GM12878 (cell line): Measurements from ENCODE around the gene EHBP1L1. TPM values are rescaled to one million over a fixed set of nuclear protein-coding genes. Genes with fewer than 3 reads are reported as not detected.

Source experiments
- ATAC-seq: fragments of 200-7000 bp; cut with Tn5 transposase; 3 replicates; pipeline ENCODE4 v1.9.1; 2020; ENCODE audit warnings: mild to moderate bottlenecking, moderate library complexity
- BruUV-seq: library from RNA; stranded (reverse); fragments of 400-500 nt; replicated peaks from 2 replicates; lab custom pipeline; 2021; lab: Mats Ljungman, UMichigan
- CTCF ChIA-PET: fragments of 300-600 bp; sonication (Branson Sonifier 250); formaldehyde crosslinking; extraction: SDS; loops from one replicate; lab custom pipeline; 2021; ENCODE audit warnings: inconsistent platforms; lab: Yijun Ruan, JAX
- POLR2A ChIA-PET: fragments of 350-600 bp; formaldehyde crosslinking; extraction: SDS; loops from one replicate; lab custom pipeline; 2021; ENCODE audit warnings: inconsistent platforms; lab: Charles Lee
- RAD21 ChIA-PET: fragments of 300-600 bp; sonication (Branson Sonifier 250); formaldehyde crosslinking; loops from one replicate; lab custom pipeline; 2023; ENCODE audit warnings: antibody characterized with exemption; ENCODE audit not compliant: unreplicated experiment; lab: Charles Lee
- SMC1A ChIA-PET: fragments of 300-600 bp; sonication (Branson Sonifier 250); formaldehyde crosslinking; loops from one replicate; lab custom pipeline; 2023; ENCODE audit not compliant: unreplicated experiment, uncharacterized antibody; lab: Charles Lee
- DNase-seq: peaks from one replicate; pipeline ENCODE4 v3.0.0-alpha.2; 2011; ENCODE audit warnings: low read depth, low spot score
- FAIRE-seq: peaks from 3 replicates; lab custom pipeline; 2011; peaks lifted over from hg19 to GRCh38; lab: Jason Lieb, UNC
- H2AFZ ChIP-seq: 2 replicates; pipeline ENCODE4 v1.6.0; 2011; ENCODE audit warnings: low read depth, low read length, control low read depth; ENCODE audit not compliant: control insufficient read depth
- H3K27ac ChIP-seq: 2 replicates; pipeline ENCODE4 v1.5.1; 2011; ENCODE audit warnings: control low read depth; ENCODE audit not compliant: control insufficient read depth, insufficient read depth
- H3K27me3 ChIP-seq, 2 experiments: replicated peaks in 1 of 2; 2 replicates each; pipeline versions ENCODE4 v1.6.0 to v1.6.1; 2011; ENCODE audit warnings: low read length in 1 of 2; ENCODE audit not compliant: control insufficient read depth in 2 of 2, insufficient read depth in 2 of 2
- H3K36me3 ChIP-seq, 2 experiments: 2 replicates each; pipeline ENCODE4 v1.5.1; 2011; ENCODE audit warnings: low read length in 1 of 2; ENCODE audit not compliant: control insufficient read depth in 2 of 2, insufficient read depth in 2 of 2
- H3K4me1 ChIP-seq: 2 replicates; pipeline ENCODE4 v1.6.1; 2011; ENCODE audit warnings: mild to moderate bottlenecking, low read length, moderate library complexity, mixed read lengths; ENCODE audit not compliant: control insufficient read depth, insufficient read depth
- H3K4me2 ChIP-seq: 2 replicates; pipeline ENCODE4 v1.6.0; 2011; ENCODE audit warnings: control low read depth; ENCODE audit not compliant: control insufficient read depth, insufficient read depth
- H3K4me3 ChIP-seq: fragments of 200-600 bp; sonication (generic); 2 replicates; pipeline ENCODE4 v1.5.1; 2016
- H3K79me2 ChIP-seq: 2 replicates; pipeline ENCODE4 v1.6.0; 2011; ENCODE audit warnings: low read length; ENCODE audit not compliant: control insufficient read depth, insufficient read depth
- H3K9ac ChIP-seq: 2 replicates; pipeline ENCODE4 v1.8.0; 2011; ENCODE audit warnings: low read length, control low read depth, mixed read lengths; ENCODE audit not compliant: control insufficient read depth, insufficient read depth
- H3K9me3 ChIP-seq: replicated peaks from 3 replicates; pipeline ENCODE4 v1.5.1; 2011; ENCODE audit warnings: mild to moderate bottlenecking, low read length; ENCODE audit not compliant: control insufficient read depth, insufficient read depth
- H4K20me1 ChIP-seq: 2 replicates; pipeline ENCODE4 v1.6.0; 2011; ENCODE audit not compliant: control insufficient read depth, insufficient read depth
- CREM ChIP-seq: IDR thresholded peaks from 2 replicates; pipeline ENCODE4 v1.6.1; 2014; ENCODE audit warnings: antibody characterized with exemption, low read depth
- EGR1 ChIP-seq, 2 experiments: IDR thresholded peaks; 1 replicate in 1 of 2; 2 replicates in 1 of 2; pipeline ENCODE4 v1.6.1; 2011 to 2012; ENCODE audit warnings: low read depth in 2 of 2, low read length in 2 of 2, borderline replicate concordance in 1 of 2, mild to moderate bottlenecking in 1 of 2, moderate library complexity in 1 of 2
- GATAD2B ChIP-seq: fragments of 450-650 bp; conservative IDR thresholded peaks from 2 replicates; pipeline ENCODE4 v1.6.1; 2017; ENCODE audit warnings: low read depth, mild to moderate bottlenecking, moderate library complexity
- MTA2 ChIP-seq: fragments of 450-650 bp; IDR thresholded peaks from 2 replicates; pipeline ENCODE4 v1.6.1; 2016; ENCODE audit warnings: low read depth, mild to moderate bottlenecking, moderate library complexity
- NFIC ChIP-seq: IDR thresholded peaks from 2 replicates; pipeline ENCODE4 v1.6.1; 2012; ENCODE audit warnings: low read depth, mild to moderate bottlenecking, inconsistent platforms, low read length, moderate library complexity
- SIX5 ChIP-seq: IDR thresholded peaks from 2 replicates; pipeline ENCODE4 v1.6.1; 2011; ENCODE audit warnings: mild to moderate bottlenecking, low read depth, low read length, moderate library complexity; ENCODE audit not compliant: severe bottlenecking
- SMAD1 ChIP-seq: fragments of 450-650 bp; IDR thresholded peaks from 2 replicates; pipeline ENCODE4 v1.6.1; 2018; ENCODE audit warnings: mild to moderate bottlenecking, low read depth; ENCODE audit not compliant: partially characterized antibody
- SMARCA5 ChIP-seq: fragments of 450-650 bp; IDR thresholded peaks from 2 replicates; pipeline ENCODE4 v1.6.1; 2017; ENCODE audit warnings: mild to moderate bottlenecking
- SREBF2 ChIP-seq: IDR thresholded peaks from 2 replicates; pipeline ENCODE4 v1.6.1; 2012; ENCODE audit warnings: mild to moderate bottlenecking, low read length
- SUZ12 ChIP-seq: fragments of 200-600 bp; sonication (generic); IDR thresholded peaks from one replicate; pipeline ENCODE4 v1.6.1; 2018; ENCODE audit warnings: antibody characterized with exemption, mild to moderate bottlenecking; ENCODE audit not compliant: unreplicated experiment
- TCF12 ChIP-seq: IDR thresholded peaks from 2 replicates; pipeline ENCODE4 v1.6.1; 2011; ENCODE audit warnings: low read depth, mild to moderate bottlenecking, low read length
- WGBS: methylation state at CpG from one replicate; pipeline ENCODE4 v1.1.6; 2016; ENCODE audit warnings: low lambda C conversion rate; ENCODE audit not compliant: insufficient replicate concordance, insufficient coverage; ENCODE audit errors: missing lambda C conversion rate; 5-methylcytosine and 5-hydroxymethylcytosine counted together
- in situ Hi-C: fragments of 300-500 bp; cut with MboI; formaldehyde crosslinking; loops from 9 replicates; pipeline ENCODE4 v1.14.3; 2018; ENCODE audit warnings: mixed read lengths
- intact Hi-C: fragments of 100-400 bp; cut with micrococcal nuclease; formaldehyde crosslinking; loops from one replicate; pipeline ENCODE4 v1.14.2; 2022; ENCODE audit not compliant: unreplicated experiment
- polyA plus RNA-seq, 11 experiments: library from polyadenylated mRNA; depleted of rRNA in 4 of 11; unstranded in 6 of 11; stranded (reverse) in 5 of 11; fragments of >200 nt; fragmentation: Nextera tagmentation in 4 of 11; fragmentation: Illumina TruSeq in 1 of 11; extraction: Ambion mirVana in 4 of 11; extraction: Trizol in 1 of 11; gene quantifications; 1 replicate in 1 of 11; 2 replicates in 10 of 11; pipeline versions ENCODE4 v1.2.1 to v1.2.3, GENCODE V29; 2011 to 2016; ENCODE audit warnings: inconsistent platforms in 2 of 11, missing spikeins in 2 of 11, low read depth in 1 of 11
- total RNA-seq, 4 experiments: library from RNA; depleted of rRNA in 3 of 4; stranded (reverse); fragments of >200 nt in 3 of 4; fragmentation: Illumina TruSeq in 1 of 4; extraction: Trizol in 1 of 4; gene quantifications; 2 replicates each; pipeline versions ENCODE4 v1.2.1 to v1.2.3, GENCODE V29; 2013 to 2021
- TF ChIP-seq, protein P1 (sequence below): fragments of 150-350 bp; IDR thresholded peaks from 2 replicates; pipeline ENCODE4 v1.6.1; 2016; ENCODE audit warnings: low read depth, low read length
- TF ChIP-seq, protein P2 (sequence below): IDR thresholded peaks from 2 replicates; pipeline ENCODE4 v1.6.1; 2012; ENCODE audit warnings: low read depth, low read length, improper control_type of control experiment
- TF ChIP-seq, protein P3 (sequence below): fragments of 450-650 bp; IDR thresholded peaks from 2 replicates; pipeline ENCODE4 v1.6.1; 2017; ENCODE audit warnings: mild to moderate bottlenecking
- TF ChIP-seq, protein P4 (sequence below): fragments of 450-650 bp; IDR thresholded peaks from 2 replicates; pipeline ENCODE4 v1.6.1; 2017; ENCODE audit warnings: antibody characterized with exemption, mild to moderate bottlenecking, moderate library complexity

Gene EHBP1L1
- total and polyA plus RNA-seq, 10 of the 15 experiments (the other 5 are each of a cell fraction or from before 2014, with no cell fraction given): 0.06 to 99.4 (median 32.7) TPM

DNA sequence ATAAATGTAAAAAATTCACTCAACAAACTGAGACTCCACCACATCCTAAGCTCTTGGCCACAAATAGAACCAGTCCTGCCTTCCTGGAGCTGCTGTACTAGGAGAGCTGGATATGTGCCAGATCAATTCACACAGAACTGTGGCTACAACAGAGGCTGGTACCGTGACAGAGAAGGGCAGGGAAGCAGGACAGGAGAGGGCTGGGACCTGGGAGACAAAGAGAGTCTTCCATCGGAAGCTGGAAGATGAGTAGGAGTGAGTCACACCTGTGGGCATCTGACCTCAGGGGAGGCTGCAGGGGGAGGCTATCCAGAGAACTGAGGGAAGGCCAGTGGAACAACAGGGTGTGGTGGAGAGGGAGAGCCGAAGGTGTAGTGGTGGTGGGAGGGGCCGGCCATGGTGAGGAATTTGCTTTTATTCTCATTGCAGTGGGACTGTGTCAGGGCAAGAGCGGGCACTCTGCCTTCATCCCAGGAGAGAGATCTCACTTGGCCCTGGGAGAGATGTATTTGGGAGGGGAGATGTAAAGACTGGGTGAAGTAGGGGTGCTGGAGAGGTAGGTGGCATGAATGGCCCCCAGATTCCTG is 15.8 kb upstream of the EHBP1L1 start:
- H3K9ac ChIP-seq: no peak overlapping the region
- ChIA-PET SMC1A (interaction anchor here (0.7 kb wide), 1 partner anchor 227 kb away, joined by 3 read pairs; the partner anchor contains the start of gene DPF2), CTCF (interaction anchor here (0.7 to 2.0 kb wide), 4 partner anchors 15 to 34 kb away, joined by 3 to 6 read pairs (median 4); no protein-coding TSS in a partner anchor), POLR2A (interaction anchor here (0.5 to 1.1 kb wide), 4 partner anchors 11 to 47 kb away, joined by 3 to 4 read pairs (median 3); partner anchors contain the start of gene ZNRD2), RAD21 (no interaction called here)
- no TSS peak for BruUV-seq
- FAIRE-seq (no peak), DNase-seq (no peak), ATAC-seq (no peak)
- H3K36me3 ChIP-seq: no peaks in the 10 kb centered on the region
- H3K27ac ChIP-seq: no peak overlapping the region
- TF ChIP-seq SREBF2: no peak
- no peak for TF ChIP-seq SIX5
- TF ChIP-seq GATAD2B: no peak
- no peak for TF ChIP-seq SMAD1
- no peak for TF ChIP-seq SUZ12
- TF ChIP-seq EGR1 (IDR thresholded peaks at IDR 0.05; ENCODE audit: borderline replicate concordance in 1 of 2, low read depth in 2 of 2, low read length in 2 of 2): no peak
- TF ChIP-seq MTA2: no peak
- TF ChIP-seq, protein P1, sequence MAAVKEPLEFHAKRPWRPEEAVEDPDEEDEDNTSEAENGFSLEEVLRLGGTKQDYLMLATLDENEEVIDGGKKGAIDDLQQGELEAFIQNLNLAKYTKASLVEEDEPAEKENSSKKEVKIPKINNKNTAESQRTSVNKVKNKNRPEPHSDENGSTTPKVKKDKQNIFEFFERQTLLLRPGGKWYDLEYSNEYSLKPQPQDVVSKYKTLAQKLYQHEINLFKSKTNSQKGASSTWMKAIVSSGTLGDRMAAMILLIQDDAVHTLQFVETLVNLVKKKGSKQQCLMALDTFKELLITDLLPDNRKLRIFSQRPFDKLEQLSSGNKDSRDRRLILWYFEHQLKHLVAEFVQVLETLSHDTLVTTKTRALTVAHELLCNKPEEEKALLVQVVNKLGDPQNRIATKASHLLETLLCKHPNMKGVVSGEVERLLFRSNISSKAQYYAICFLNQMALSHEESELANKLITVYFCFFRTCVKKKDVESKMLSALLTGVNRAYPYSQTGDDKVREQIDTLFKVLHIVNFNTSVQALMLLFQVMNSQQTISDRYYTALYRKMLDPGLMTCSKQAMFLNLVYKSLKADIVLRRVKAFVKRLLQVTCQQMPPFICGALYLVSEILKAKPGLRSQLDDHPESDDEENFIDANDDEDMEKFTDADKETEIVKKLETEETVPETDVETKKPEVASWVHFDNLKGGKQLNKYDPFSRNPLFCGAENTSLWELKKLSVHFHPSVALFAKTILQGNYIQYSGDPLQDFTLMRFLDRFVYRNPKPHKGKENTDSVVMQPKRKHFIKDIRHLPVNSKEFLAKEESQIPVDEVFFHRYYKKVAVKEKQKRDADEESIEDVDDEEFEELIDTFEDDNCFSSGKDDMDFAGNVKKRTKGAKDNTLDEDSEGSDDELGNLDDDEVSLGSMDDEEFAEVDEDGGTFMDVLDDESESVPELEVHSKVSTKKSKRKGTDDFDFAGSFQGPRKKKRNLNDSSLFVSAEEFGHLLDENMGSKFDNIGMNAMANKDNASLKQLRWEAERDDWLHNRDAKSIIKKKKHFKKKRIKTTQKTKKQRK: no peak
- no peak for TF ChIP-seq TCF12
- TF ChIP-seq, protein P2, sequence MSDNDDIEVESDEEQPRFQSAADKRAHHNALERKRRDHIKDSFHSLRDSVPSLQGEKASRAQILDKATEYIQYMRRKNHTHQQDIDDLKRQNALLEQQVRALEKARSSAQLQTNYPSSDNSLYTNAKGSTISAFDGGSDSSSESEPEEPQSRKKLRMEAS: no peak
- TF ChIP-seq, protein P3, sequence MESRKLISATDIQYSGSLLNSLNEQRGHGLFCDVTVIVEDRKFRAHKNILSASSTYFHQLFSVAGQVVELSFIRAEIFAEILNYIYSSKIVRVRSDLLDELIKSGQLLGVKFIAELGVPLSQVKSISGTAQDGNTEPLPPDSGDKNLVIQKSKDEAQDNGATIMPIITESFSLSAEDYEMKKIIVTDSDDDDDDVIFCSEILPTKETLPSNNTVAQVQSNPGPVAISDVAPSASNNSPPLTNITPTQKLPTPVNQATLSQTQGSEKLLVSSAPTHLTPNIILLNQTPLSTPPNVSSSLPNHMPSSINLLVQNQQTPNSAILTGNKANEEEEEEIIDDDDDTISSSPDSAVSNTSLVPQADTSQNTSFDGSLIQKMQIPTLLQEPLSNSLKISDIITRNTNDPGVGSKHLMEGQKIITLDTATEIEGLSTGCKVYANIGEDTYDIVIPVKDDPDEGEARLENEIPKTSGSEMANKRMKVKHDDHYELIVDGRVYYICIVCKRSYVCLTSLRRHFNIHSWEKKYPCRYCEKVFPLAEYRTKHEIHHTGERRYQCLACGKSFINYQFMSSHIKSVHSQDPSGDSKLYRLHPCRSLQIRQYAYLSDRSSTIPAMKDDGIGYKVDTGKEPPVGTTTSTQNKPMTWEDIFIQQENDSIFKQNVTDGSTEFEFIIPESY: no peak
- no peak for TF ChIP-seq NFIC
- TF ChIP-seq, protein P4, sequence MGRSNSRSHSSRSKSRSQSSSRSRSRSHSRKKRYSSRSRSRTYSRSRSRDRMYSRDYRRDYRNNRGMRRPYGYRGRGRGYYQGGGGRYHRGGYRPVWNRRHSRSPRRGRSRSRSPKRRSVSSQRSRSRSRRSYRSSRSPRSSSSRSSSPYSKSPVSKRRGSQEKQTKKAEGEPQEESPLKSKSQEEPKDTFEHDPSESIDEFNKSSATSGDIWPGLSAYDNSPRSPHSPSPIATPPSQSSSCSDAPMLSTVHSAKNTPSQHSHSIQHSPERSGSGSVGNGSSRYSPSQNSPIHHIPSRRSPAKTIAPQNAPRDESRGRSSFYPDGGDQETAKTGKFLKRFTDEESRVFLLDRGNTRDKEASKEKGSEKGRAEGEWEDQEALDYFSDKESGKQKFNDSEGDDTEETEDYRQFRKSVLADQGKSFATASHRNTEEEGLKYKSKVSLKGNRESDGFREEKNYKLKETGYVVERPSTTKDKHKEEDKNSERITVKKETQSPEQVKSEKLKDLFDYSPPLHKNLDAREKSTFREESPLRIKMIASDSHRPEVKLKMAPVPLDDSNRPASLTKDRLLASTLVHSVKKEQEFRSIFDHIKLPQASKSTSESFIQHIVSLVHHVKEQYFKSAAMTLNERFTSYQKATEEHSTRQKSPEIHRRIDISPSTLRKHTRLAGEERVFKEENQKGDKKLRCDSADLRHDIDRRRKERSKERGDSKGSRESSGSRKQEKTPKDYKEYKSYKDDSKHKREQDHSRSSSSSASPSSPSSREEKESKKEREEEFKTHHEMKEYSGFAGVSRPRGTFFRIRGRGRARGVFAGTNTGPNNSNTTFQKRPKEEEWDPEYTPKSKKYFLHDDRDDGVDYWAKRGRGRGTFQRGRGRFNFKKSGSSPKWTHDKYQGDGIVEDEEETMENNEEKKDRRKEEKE: no peak
- no peak for TF ChIP-seq CREM
- no peak for TF ChIP-seq SMARCA5
- no peaks in the 10 kb centered on the region; a peak in 2 of 4 replicates for H3K27me3 ChIP-seq
- no peaks in the 10 kb centered on the region for H3K4me1 ChIP-seq
- no peaks in the 10 kb centered on the region for H3K9me3 ChIP-seq
- H2AFZ ChIP-seq: no peak overlapping the region
- no peak overlapping the region for H3K4me3 ChIP-seq
- no peaks in the 10 kb centered on the region for H3K79me2 ChIP-seq
- intact Hi-C loops: no loop called here
- H3K4me2 ChIP-seq: no peak overlapping the region
- in situ Hi-C loops: no loop called here
- 48% methylated on average over 5 of the region's 5 CpGs for WGBS
- H4K20me1 ChIP-seq: no peaks in the 10 kb centered on the region
